IMR-90 (cell line): ENCODE data around the gene THADA. TPM values are rescaled to one million over a fixed set of nuclear protein-coding genes. Genes with fewer than 3 reads are reported as not detected.

Source experiments
- ATAC-seq: fragments of 200-7000 bp; cut with Tn5 transposase; 2 replicates; pipeline ENCODE4 v1.9.1; 2020; ENCODE audit warnings: low read depth, mild to moderate bottlenecking, moderate library complexity
- BruUV-seq: library from RNA; stranded (reverse); fragments of 400-500 nt; replicated peaks from 2 replicates; lab custom pipeline; 2021; lab: Mats Ljungman, UMichigan
- CTCF ChIA-PET: fragments of 300-600 bp; formaldehyde crosslinking; extraction: SDS; loops from one replicate; lab custom pipeline; 2021; ENCODE audit warnings: antibody characterized with exemption; lab: Yijun Ruan, JAX
- POLR2A ChIA-PET: fragments of 300-600 bp; sonication (Branson Sonifier 250); formaldehyde crosslinking; loops from one replicate; lab custom pipeline; 2022; ENCODE audit warnings: antibody characterized with exemption; ENCODE audit not compliant: unreplicated experiment; lab: Charles Lee
- DNase-seq: peaks from one replicate; pipeline ENCODE4 v3.0.0; 2013
- H2AFZ ChIP-seq: replicated peaks from 2 replicates; pipeline ENCODE3; 2013; ENCODE audit warnings: low read length, mild to moderate bottlenecking; ENCODE audit not compliant: poor library complexity
- H2AK5ac ChIP-seq: 2 replicates; pipeline ENCODE4 v1.6.1; 2013; ENCODE audit warnings: low read depth, low read length, inconsistent platforms
- H2AK9ac ChIP-seq: replicated peaks from 2 replicates; pipeline ENCODE3; 2013; ENCODE audit warnings: mild to moderate bottlenecking, low read depth, low read length, moderate library complexity; ENCODE audit not compliant: poor library complexity
- H2BK120ac ChIP-seq: 2 replicates; pipeline ENCODE4 v1.6.1; 2013; ENCODE audit warnings: low read depth, low read length, inconsistent platforms
- H2BK15ac ChIP-seq: 3 replicates; pipeline ENCODE4 v1.6.1; 2013; ENCODE audit warnings: low read depth, low read length, inconsistent platforms
- H2BK20ac ChIP-seq: 2 replicates; pipeline ENCODE4 v1.6.1; 2013; ENCODE audit warnings: low read depth, mild to moderate bottlenecking, inconsistent platforms, low read length, moderate library complexity
- H2BK5ac ChIP-seq: 2 replicates; pipeline ENCODE4 v1.6.1; 2013; ENCODE audit warnings: mild to moderate bottlenecking, low read depth, low read length, inconsistent platforms; ENCODE audit not compliant: poor library complexity, severe bottlenecking
- H3K14ac ChIP-seq: replicated peaks from 2 replicates; pipeline ENCODE4 v1.6.1; 2013; ENCODE audit warnings: low read depth, low read length, inconsistent platforms
- H3K18ac ChIP-seq: 2 replicates; pipeline ENCODE4 v1.6.1; 2013; ENCODE audit warnings: low read depth, low read length, control low read depth
- H3K23ac ChIP-seq: 2 replicates; pipeline ENCODE4 v1.6.1; 2013; ENCODE audit warnings: low read depth, low read length, inconsistent platforms
- H3K27ac ChIP-seq: 2 replicates; pipeline ENCODE4 v1.5.1; 2013; ENCODE audit warnings: mild to moderate bottlenecking, control low read depth, low read length; ENCODE audit not compliant: insufficient read depth
- H3K27me3 ChIP-seq: 2 replicates; pipeline ENCODE4 v1.6.1; 2013; ENCODE audit warnings: low read length; ENCODE audit not compliant: control insufficient read depth, insufficient read depth
- H3K36me3 ChIP-seq: 2 replicates; pipeline ENCODE4 v1.6.1; 2013; ENCODE audit warnings: low read length, mixed read lengths; ENCODE audit not compliant: control insufficient read depth, insufficient read depth
- H3K4ac ChIP-seq: 2 replicates; pipeline ENCODE4 v1.6.1; 2013; ENCODE audit warnings: low read depth, low read length, inconsistent platforms
- H3K4me1 ChIP-seq: 2 replicates; pipeline ENCODE4 v1.6.1; 2013; ENCODE audit warnings: low read length, mixed read lengths; ENCODE audit not compliant: control insufficient read depth, insufficient read depth
- H3K4me2 ChIP-seq: 2 replicates; pipeline ENCODE4 v1.6.1; 2013; ENCODE audit warnings: low read depth, mild to moderate bottlenecking, control low read depth, low read length, moderate library complexity
- H3K4me3 ChIP-seq: 2 replicates; pipeline ENCODE4 v1.5.1; 2013; ENCODE audit warnings: low read depth, mild to moderate bottlenecking, control low read depth, low read length, moderate library complexity; ENCODE audit not compliant: insufficient read depth
- H3K56ac ChIP-seq: 2 replicates; pipeline ENCODE4 v1.6.1; 2013; ENCODE audit warnings: low read length, inconsistent platforms; ENCODE audit not compliant: insufficient read depth; ENCODE audit errors: extremely low read depth
- H3K79me1 ChIP-seq, 2 experiments: 2 replicates each; pipeline ENCODE4 v1.6.1; 2013; ENCODE audit warnings: low read length in 2 of 2, inconsistent platforms in 1 of 2, low read depth in 1 of 2
- H3K9ac ChIP-seq: 2 replicates; pipeline ENCODE4 v1.6.1; 2013; ENCODE audit warnings: low read depth, low read length, control low read depth
- H3K9me1 ChIP-seq: 2 replicates; pipeline ENCODE4 v1.6.1; 2013; ENCODE audit warnings: low read length, inconsistent platforms; ENCODE audit not compliant: insufficient read depth
- H3K9me3 ChIP-seq: 2 replicates; pipeline ENCODE4 v1.6.1; 2013; ENCODE audit warnings: low read length; ENCODE audit not compliant: control insufficient read depth, insufficient read depth
- H4K20me1 ChIP-seq: 2 replicates; pipeline ENCODE4 v1.6.1; 2013; ENCODE audit warnings: low read length, inconsistent platforms; ENCODE audit not compliant: insufficient read depth
- H4K5ac ChIP-seq: 2 replicates; pipeline ENCODE4 v1.6.1; 2013; ENCODE audit warnings: mild to moderate bottlenecking, low read depth, low read length, control low read depth
- H4K8ac ChIP-seq, 2 experiments: 2 replicates each; pipeline ENCODE4 v1.6.1; 2013; ENCODE audit warnings: low read depth in 2 of 2, low read length in 2 of 2, control low read depth in 1 of 2, inconsistent platforms in 1 of 2
- H4K91ac ChIP-seq: 2 replicates; pipeline ENCODE4 v1.6.1; 2013; ENCODE audit warnings: low read depth, low read length, inconsistent platforms; ENCODE audit not compliant: insufficient read depth
- BHLHE40 ChIP-seq: fragments of 150-350 bp; IDR thresholded peaks from 2 replicates; pipeline ENCODE4 v1.6.1; 2016; ENCODE audit warnings: mild to moderate bottlenecking, low read depth, low read length
- CEBPB ChIP-seq: IDR thresholded peaks from 2 replicates; pipeline ENCODE4 v1.6.1; 2012; ENCODE audit warnings: low read depth, low read length, improper control_type of control experiment
- CHD1 ChIP-seq: IDR thresholded peaks from 2 replicates; pipeline ENCODE4 v1.6.1; 2012; ENCODE audit warnings: low read depth, low read length, improper control_type of control experiment
- CTCF ChIP-seq: conservative IDR thresholded peaks from 2 replicates; pipeline ENCODE4 v1.5.1; 2012; ENCODE audit warnings: mild to moderate bottlenecking, low read depth, low read length, improper control_type of control experiment
- ELK1 ChIP-seq: fragments of 150-350 bp; IDR thresholded peaks from 2 replicates; pipeline ENCODE4 v1.6.1; 2016; ENCODE audit warnings: low read depth, mild to moderate bottlenecking, low read length, moderate library complexity, borderline replicate concordance
- FOS ChIP-seq: fragments of 150-350 bp; IDR thresholded peaks from 2 replicates; pipeline ENCODE4 v1.6.1; 2016; ENCODE audit warnings: low read depth, low read length
- MAFK ChIP-seq: IDR thresholded peaks from 2 replicates; pipeline ENCODE4 v1.6.1; 2012; ENCODE audit warnings: low read depth, low read length, improper control_type of control experiment
- MAZ ChIP-seq: IDR thresholded peaks from 2 replicates; pipeline ENCODE4 v1.6.1; 2012; ENCODE audit warnings: low read depth, mild to moderate bottlenecking, low read length, improper control_type of control experiment, moderate library complexity, borderline replicate concordance
- MXI1 ChIP-seq: IDR thresholded peaks from 2 replicates; pipeline ENCODE4 v1.6.1; 2012; ENCODE audit warnings: low read depth, mild to moderate bottlenecking, low read length, moderate library complexity, borderline replicate concordance
- NFE2L2 ChIP-seq: fragments of 150-350 bp; IDR thresholded peaks from 2 replicates; pipeline ENCODE4 v1.6.1; 2016; ENCODE audit warnings: low read depth, mild to moderate bottlenecking, low read length
- POLR2A ChIP-seq: IDR thresholded peaks from 2 replicates; pipeline ENCODE4 v1.6.1; 2012; ENCODE audit warnings: mild to moderate bottlenecking, low read depth, low read length
- RAD21 ChIP-seq: IDR thresholded peaks from 2 replicates; pipeline ENCODE4 v1.6.1; 2012; ENCODE audit warnings: low read length, improper control_type of control experiment
- RCOR1 ChIP-seq: IDR thresholded peaks from 2 replicates; pipeline ENCODE4 v1.6.1; 2012; ENCODE audit warnings: mild to moderate bottlenecking, low read length, improper control_type of control experiment; ENCODE audit not compliant: insufficient replicate concordance
- RFX5 ChIP-seq: IDR thresholded peaks from 2 replicates; pipeline ENCODE4 v1.8.0; 2012; ENCODE audit warnings: low read depth, mild to moderate bottlenecking, low read length, moderate library complexity
- SMC3 ChIP-seq: fragments of 150-350 bp; IDR thresholded peaks from 2 replicates; pipeline ENCODE4 v1.6.1; 2016; ENCODE audit warnings: low read depth, mild to moderate bottlenecking, antibody characterized with exemption, low read length, moderate library complexity
- USF2 ChIP-seq: fragments of 150-350 bp; IDR thresholded peaks from 2 replicates; pipeline ENCODE4 v1.6.1; 2017; ENCODE audit warnings: mild to moderate bottlenecking, antibody characterized with exemption, low read length, low read depth
- WGBS, 2 experiments: methylation state at CpG; one replicate each; pipeline versions ENCODE4 v1.1.5 to v1.1.7; 2013; ENCODE audit warnings: missing lambda C conversion rate in 2 of 2; ENCODE audit not compliant: insufficient read length in 1 of 2; ENCODE audit errors: extremely low coverage in 2 of 2; 5-methylcytosine and 5-hydroxymethylcytosine counted together
- dilution Hi-C: fragments of 300-500 bp; cut with HindIII; formaldehyde crosslinking; loops from one replicate; pipeline ENCODE4 v1.14.3; 2018; ENCODE audit warnings: low sequenced_read_pairs; ENCODE audit not compliant: unreplicated experiment
- in situ Hi-C: fragments of 300-500 bp; cut with MboI; formaldehyde crosslinking; loops from 3 replicates; pipeline ENCODE4 v1.14.3; 2019; ENCODE audit warnings: low sequenced_read_pairs, inconsistent platforms, mixed read lengths
- intact Hi-C: fragments of 100-400 bp; cut with micrococcal nuclease; formaldehyde crosslinking; loops from 2 replicates; pipeline ENCODE4 v1.10.0; 2022
- polyA plus RNA-seq, 3 experiments: library from polyadenylated mRNA; depleted of rRNA; stranded (reverse); fragments of >200 nt; gene quantifications; 2 replicates each; pipeline ENCODE4 v1.2.3, GENCODE V29; 2012; ENCODE audit warnings: low replicate concordance in 1 of 3
- total RNA-seq: library from RNA; depleted of rRNA; stranded (reverse); fragments of >200 nt; gene quantifications from 2 replicates; pipeline ENCODE4 v1.2.3, GENCODE V29; 2012

The THADA gene
- total and polyA plus RNA-seq, 2 of the 4 experiments (the other 2 are of a cell fraction): 10.5 to 21.3 TPM

DNA sequence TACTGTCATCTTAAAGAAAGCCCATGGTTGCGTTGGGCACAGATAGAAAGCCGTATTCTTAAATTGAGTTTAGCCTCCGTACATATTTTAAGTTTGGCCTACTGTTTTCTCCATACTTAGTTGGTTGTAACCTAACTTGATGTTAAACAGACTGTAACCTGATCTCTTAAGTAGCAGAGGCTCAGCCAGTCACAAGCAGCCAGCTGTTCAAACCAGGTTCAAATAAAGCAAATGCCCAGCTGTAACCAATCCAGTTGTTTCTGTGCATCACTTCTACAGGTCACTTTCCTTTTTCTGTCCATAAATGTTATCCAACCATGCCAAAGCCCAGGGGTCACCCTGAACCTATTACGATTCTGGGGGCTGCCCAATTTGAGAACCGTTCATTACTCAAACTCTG lies 10.0 kb upstream of the THADA start:
- Histone ChIP-seq H3K9me1 (no peaks in the 10 kb centered on the region), H3K14ac (no peak overlapping the region), H4K20me1 (no peaks in the 10 kb centered on the region), H3K9ac (no peak overlapping the region), H3K4me2 (no peak overlapping the region), H4K8ac (no peak overlapping the region), H3K79me1 (no peaks in the 10 kb centered on the region), H3K27ac (no peak overlapping the region), H3K4me1 (no peaks in the 10 kb centered on the region), H3K56ac (no peak overlapping the region), H3K18ac (no peak overlapping the region), H3K4me3 (no peak overlapping the region), H2BK5ac (no peak overlapping the region), H4K91ac (no peak overlapping the region), H2BK120ac (no peak overlapping the region), H3K23ac (no peak overlapping the region), H3K36me3 (no peaks in the 10 kb centered on the region), H3K27me3 (no peaks in the 10 kb centered on the region), H2AK5ac (no peak overlapping the region), H2BK15ac (no peak overlapping the region), H3K9me3 (no peaks in the 10 kb centered on the region), H3K4ac (no peak overlapping the region), H2BK20ac (no peak overlapping the region), H2AFZ (no peak overlapping the region), H2AK9ac (no peak overlapping the region), H4K5ac (no peak overlapping the region)
- POLR2A ChIA-PET: interaction anchor here (1.7 kb wide), 1 partner anchor 10 kb away, joined by 8 read pairs; the partner anchor contains the start of gene THADA
- dilution Hi-C loops (no loop called here), intact Hi-C loops (no loop called here), in situ Hi-C loops (no loop called here)
- DNase-seq: peak; percentile 23
- no CpG with 5 or more reads among the region's 5 CpGs for WGBS, 2 experiments
- CTCF ChIA-PET: interaction anchor here (1.0 to 1.6 kb wide), 2 partner anchors 10 to 14 kb away, joined by 3 to 9 read pairs; partner anchors contain the start of gene THADA
- no peak for ATAC-seq
- BruUV-seq: no TSS peak
- no peak for TF ChIP-seq POLR2A
- TF ChIP-seq RFX5: no peak
- no peak for TF ChIP-seq CEBPB
- no peak for TF ChIP-seq FOS
- TF ChIP-seq RCOR1: no peak
- no peak for TF ChIP-seq BHLHE40
- TF ChIP-seq CHD1: no peak
- no peak for TF ChIP-seq NFE2L2
- no peak for TF ChIP-seq ELK1
- TF ChIP-seq USF2: no peak
- no peak for TF ChIP-seq MAZ
- TF ChIP-seq MAFK: no peak
- no peak for TF ChIP-seq SMC3
- TF ChIP-seq CTCF: no peak
- TF ChIP-seq MXI1: no peak
- no peak for TF ChIP-seq RAD21
